Measurements from ENCODE around the gene RBM39. TPM values are rescaled to one million over a fixed set of nuclear protein-coding genes. Genes with fewer than 3 reads are reported as not detected.
A peak's percentile ranks its signal among the peaks of the same experiment; 100 is the strongest.

RBM39 gene
- total and polyA plus RNA-seq, 2 of the 13 experiments (the other 11 are each of a cell fraction or from before 2014, with no cell fraction given): 788 to 920 TPM

GRCh38 chr20:35768731-35769664 is 26.9 kb upstream of the RBM39 start (continued):
- TF ChIP-seq SAFB2 (CRISPR knock-in tag; IDR thresholded peaks at IDR 0.05; ENCODE audit: borderline replicate concordance, low read depth): no peak
- TF ChIP-seq NR0B2 (CRISPR knock-in tag; IDR thresholded peaks at IDR 0.05): no peak
- TF ChIP-seq XRCC5 (optimal IDR thresholded peaks at IDR 0.05; ENCODE audit: low read length): peak; percentile 93
- TF ChIP-seq ZFP36L2 (CRISPR knock-in tag; IDR thresholded peaks at IDR 0.05): no peak
- no peak for TF ChIP-seq ZFP62 (CRISPR knock-in tag; IDR thresholded peaks at IDR 0.05)
- TF ChIP-seq FOXJ3 (CRISPR knock-in tag; IDR thresholded peaks at IDR 0.05; ENCODE audit: borderline replicate concordance): peak; percentile 53
- TF ChIP-seq THAP11 (CRISPR knock-in tag; IDR thresholded peaks at IDR 0.05): peak; percentile 62
- TF ChIP-seq PRDM10 (CRISPR knock-in tag; IDR thresholded peaks at IDR 0.05; ENCODE audit: low read depth): no peak
- TF ChIP-seq PATZ1 (CRISPR knock-in tag; IDR thresholded peaks at IDR 0.05): peak; percentile 37; the same call in 1 of the 2 replicates
- TF ChIP-seq RARG (CRISPR knock-in tag; IDR thresholded peaks at IDR 0.05; ENCODE audit: low read depth): no peak
- TF ChIP-seq ZNF839 (CRISPR knock-in tag; IDR thresholded peaks at IDR 0.05; ENCODE audit: borderline replicate concordance): no peak
- TF ChIP-seq SIN3B (IDR thresholded peaks at IDR 0.05; ENCODE audit: low read length): no peak
- no peak for TF ChIP-seq ZNF737 (CRISPR knock-in tag; IDR thresholded peaks at IDR 0.05; ENCODE audit: borderline replicate concordance)
- TF ChIP-seq SALL1 (CRISPR knock-in tag; IDR thresholded peaks at IDR 0.05): peak; percentile 79
- TF ChIP-seq SP5 (CRISPR knock-in tag; IDR thresholded peaks at IDR 0.05; ENCODE audit: borderline replicate concordance, low read depth): no peak
- TF ChIP-seq ZHX1 (CRISPR knock-in tag; IDR thresholded peaks at IDR 0.05; ENCODE audit: low read depth): no peak
- TF ChIP-seq DNMT3B (CRISPR knock-in tag; conservative IDR thresholded peaks at IDR 0.05): peak; percentile 49; the same call in 1 of the 2 replicates
- TF ChIP-seq YY1 (IDR thresholded peaks at IDR 0.05; ENCODE audit: insufficient read depth, insufficient replicate concordance, low read depth, low read length): peak; percentile 17
- TF ChIP-seq CCAR2 (optimal IDR thresholded peaks at IDR 0.05; ENCODE audit: low read depth, low read length): no peak
